HG02884 (cell line): ENCODE results near the gene EID1.
"Not testable (repeated sequence)": the region's sequence is repeated elsewhere in the genome, so short reads cannot be mapped to it uniquely, and the experiment has no call there.

Experiments
- ATAC-seq: cut with Tn5 transposase; IDR thresholded peaks from one replicate; pipeline ENCODE4 v1.9.1; 2021; ENCODE audit warnings: mild to moderate bottlenecking, moderate library complexity; ENCODE audit not compliant: unreplicated experiment

Gene EID1

GRCh38 chr15:48905847-48906246 is 27.9 kb downstream of the EID1 start:
- ATAC-seq, result no peak

- not testable (repeated sequence) for ATAC-seq
Measured at GRCh38 chr15:48909313-48909712, 31.4 kb downstream of the EID1 start.

- not testable (repeated sequence) for ATAC-seq
Measured at GRCh38 chr15:48910554-48910953, 32.6 kb downstream of the EID1 start.

GRCh38 chr15:48913141-48913540 is 35.2 kb downstream of the EID1 start:
- ATAC-seq, result no peak

GRCh38 chr15:48914717-48915116 is 36.8 kb downstream of the EID1 start:
- ATAC-seq, result no peak

- ATAC-seq, result no peak
Measured at GRCh38 chr15:48915861-48916260, 37.9 kb downstream of the EID1 start.

- ATAC-seq, result no peak
Measured at GRCh38 chr15:48916721-48917120, 38.8 kb downstream of the EID1 start.

- ATAC-seq, result no peak
Measured at GRCh38 chr15:48922046-48922445, 44.1 kb downstream of the EID1 start.

- ATAC-seq, result no peak
Measured at GRCh38 chr15:48924528-48925393, 46.8 kb downstream of the EID1 start.

- no peak for ATAC-seq
Measured at GRCh38 chr15:48925714-48926223, 47.8 kb downstream of the EID1 start.

GRCh38 chr15:48928877-48929538 is 51.1 kb downstream of the EID1 start:
- no peak for ATAC-seq

GRCh38 chr15:48929661-48930060 is 51.7 kb downstream of the EID1 start:
- no peak for ATAC-seq
